Measurements from ENCODE around the gene CDK14. TPM values are rescaled to one million over a fixed set of nuclear protein-coding genes. Genes with fewer than 3 reads are reported as not detected.

CDK14 gene
- total RNA-seq, 1 experiment from 2014 or later: 23.6 TPM

DNA sequence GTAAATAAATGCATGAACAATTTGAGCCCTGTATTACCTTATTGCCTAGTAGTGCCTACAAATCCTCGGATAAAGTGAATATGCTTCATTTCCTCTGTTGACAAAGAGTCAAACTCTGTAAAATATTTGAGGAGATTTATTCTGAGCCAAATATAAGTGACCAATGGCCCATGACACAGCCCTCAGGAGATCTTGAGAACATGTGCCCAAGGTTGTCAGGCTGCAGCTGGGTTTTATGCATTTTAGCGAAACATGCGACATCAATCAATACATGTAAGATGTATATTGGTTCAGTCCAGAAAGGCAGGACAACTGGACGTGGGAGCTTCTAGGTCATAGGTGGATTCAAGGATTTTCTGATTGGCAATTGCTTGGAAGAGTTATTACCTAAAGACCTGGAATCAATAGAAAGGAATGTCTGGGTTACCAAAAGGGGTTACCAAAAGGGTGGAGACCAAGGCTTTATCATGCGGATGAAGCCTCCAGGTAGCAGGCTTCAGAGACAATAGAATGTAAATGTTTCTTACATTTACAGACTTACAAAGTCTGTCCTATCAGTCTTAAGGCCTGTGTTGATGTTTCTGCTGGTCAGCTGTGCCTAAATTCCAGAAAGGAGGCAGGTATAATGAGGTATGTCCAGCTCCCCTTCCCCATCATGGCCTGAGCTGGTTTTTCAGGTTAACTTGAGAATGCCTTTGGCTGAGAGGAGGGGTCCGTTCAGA is 448.0 kb downstream of the CDK14 start:
- no peak for DNase-seq (ENCODE audit: low read depth)

DNA sequence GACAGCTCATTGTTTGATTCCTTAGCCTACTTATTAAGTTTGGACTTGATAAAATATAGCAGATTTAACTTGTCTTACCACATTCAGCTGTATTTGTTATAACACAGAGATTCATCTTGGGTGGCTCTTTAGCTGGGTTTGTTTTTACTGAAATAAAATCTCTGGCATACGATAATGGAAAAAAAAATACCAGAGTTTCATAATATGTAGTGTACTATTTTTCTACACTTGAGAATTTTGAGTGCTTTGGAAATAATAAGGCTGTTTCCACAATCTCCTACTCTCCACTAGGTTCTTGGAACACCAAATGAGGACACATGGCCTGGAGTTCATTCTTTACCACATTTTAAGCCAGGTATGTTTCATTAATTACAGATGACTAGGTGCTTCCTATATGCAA is 449.5 kb downstream of the CDK14 start:
- no peak for DNase-seq (ENCODE audit: low read depth)

DNA sequence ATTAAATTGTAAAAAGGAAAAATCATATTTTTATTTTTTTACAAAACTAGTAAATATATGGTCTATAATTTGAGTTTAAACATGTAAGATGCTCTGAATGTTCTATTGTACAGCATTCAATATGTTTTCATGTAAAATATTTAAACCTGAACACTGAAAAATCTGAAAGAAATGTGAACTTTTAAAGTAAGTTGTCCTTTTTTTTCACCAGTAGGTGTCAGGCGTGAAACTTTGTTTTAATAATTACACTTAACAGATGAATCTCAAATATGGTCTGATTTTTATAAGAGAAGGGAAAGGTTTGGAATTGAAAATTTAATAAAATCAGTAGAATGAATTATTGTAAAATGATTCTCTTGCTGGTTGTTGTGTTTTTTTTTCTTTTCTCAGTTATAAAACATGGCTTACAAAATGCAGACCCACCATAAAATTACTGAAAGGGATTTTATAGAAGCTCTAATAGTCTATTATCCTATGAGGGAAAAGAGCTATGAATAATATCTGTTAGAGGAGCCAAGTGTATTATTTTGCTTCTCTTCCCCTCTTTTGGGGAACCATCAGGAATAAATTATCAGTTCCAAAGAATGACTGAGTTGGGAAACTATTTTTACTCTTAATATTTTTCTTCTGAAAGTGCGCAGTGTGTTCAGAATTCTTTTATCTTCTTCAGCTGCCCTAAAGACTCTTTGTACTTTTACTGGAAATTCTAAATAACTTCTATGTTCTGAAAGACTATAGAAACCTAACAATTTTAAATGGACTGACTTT is 450.4 kb downstream of the CDK14 start:
- DNase-seq (ENCODE audit: low read depth): peak; percentile 16

DNA sequence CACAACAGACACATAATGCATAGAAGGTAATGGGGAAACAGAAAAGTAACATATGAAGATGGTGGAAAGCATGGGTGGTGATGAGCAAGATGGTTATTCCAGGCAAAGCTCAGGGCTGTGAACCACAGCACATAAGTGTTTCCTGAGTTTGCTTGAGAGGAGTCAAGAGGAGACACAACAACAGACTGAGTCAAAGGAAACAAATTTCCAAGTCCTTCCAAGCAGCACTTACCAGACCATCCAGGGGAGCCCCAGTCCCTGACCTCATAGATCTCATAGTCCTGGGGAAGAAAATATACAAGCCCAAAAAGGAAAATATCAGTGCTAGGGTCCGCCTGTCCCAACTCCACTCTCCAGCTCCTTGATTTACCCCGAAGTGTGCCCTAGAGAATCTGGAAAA is 451.5 kb downstream of the CDK14 start:
- no peak for DNase-seq (ENCODE audit: low read depth)

- no peak for DNase-seq (ENCODE audit: low read depth)
Observed at GRCh38 chr7:91050677-91051076, 454.6 kb downstream of the CDK14 start.

- no peak for DNase-seq (ENCODE audit: low read depth)
Observed at GRCh38 chr7:91051966-91052365, 455.8 kb downstream of the CDK14 start.

- DNase-seq (ENCODE audit: low read depth): no peak
Observed at GRCh38 chr7:91054374-91054773, 458.3 kb downstream of the CDK14 start.

DNA sequence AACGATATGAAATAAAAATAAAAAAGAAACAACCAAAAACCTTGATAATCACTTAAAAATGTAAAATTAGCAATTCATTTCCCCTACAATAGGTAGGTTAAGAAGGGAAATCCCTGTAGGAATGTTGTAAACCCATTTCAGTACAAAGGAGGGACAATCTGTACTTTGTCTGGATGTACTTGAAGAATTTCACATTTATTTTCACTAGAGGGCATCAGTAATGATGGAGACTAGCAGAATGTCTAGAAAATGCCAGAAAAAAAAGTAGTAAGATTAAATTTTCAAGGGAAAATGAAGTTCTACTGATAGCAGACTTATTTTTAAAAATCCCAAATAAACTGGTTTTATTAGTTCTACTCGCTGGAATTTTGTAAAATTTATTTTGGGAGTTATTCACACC is 459.1 kb downstream of the CDK14 start:
- DNase-seq (ENCODE audit: low read depth): no peak

GRCh38 chr7:91062713-91063112 is 466.6 kb downstream of the CDK14 start:
- DNase-seq (ENCODE audit: low read depth): no peak

DNA sequence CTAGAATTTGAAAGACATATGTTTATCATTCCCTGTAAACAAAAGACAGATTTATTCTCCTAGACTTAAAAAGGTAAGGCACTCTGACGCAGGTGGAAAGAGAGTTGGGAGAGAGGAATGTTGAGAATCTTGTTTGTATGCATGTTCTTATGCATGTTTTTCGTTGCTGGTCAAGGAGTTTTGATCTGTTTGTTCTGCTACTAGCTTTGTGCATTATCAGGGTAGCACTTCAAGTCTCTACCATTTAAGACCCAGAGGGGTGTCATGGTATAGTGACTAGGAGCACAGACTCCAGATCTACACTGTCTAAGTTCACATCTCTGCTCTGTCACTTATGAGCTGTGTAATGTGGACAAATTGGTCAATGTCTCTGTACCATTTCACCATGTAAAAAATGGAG is 467.9 kb downstream of the CDK14 start:
- no peak for DNase-seq (ENCODE audit: low read depth)

- no peak for DNase-seq (ENCODE audit: low read depth)
Observed at GRCh38 chr7:91064938-91065337, 468.8 kb downstream of the CDK14 start.

DNA sequence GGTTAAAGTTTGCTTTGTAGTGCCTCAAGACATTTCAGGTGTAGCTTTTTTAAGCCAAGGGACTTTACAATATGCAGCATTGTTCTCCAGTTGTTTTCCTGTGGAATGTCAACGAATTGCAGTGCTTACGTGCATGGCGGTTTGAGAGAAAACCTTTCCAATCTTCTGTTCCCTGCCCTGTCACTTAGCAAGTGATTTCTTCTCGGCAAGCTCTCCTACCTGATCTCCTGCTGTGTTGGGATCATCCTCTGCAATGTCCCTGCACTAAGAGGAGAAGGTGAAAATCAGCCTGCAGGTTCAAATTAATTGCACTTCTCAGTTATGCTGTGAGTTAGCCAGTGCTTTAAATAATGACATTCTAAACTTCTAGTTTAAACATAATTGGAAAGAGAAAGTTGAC is 470.5 kb downstream of the CDK14 start:
- no peak for DNase-seq (ENCODE audit: low read depth)

GRCh38 chr7:91067242-91067641 is 471.1 kb downstream of the CDK14 start:
- no peak for DNase-seq (ENCODE audit: low read depth)

- no peak for DNase-seq (ENCODE audit: low read depth)
Observed at GRCh38 chr7:91068136-91068795, 472.1 kb downstream of the CDK14 start.

DNA sequence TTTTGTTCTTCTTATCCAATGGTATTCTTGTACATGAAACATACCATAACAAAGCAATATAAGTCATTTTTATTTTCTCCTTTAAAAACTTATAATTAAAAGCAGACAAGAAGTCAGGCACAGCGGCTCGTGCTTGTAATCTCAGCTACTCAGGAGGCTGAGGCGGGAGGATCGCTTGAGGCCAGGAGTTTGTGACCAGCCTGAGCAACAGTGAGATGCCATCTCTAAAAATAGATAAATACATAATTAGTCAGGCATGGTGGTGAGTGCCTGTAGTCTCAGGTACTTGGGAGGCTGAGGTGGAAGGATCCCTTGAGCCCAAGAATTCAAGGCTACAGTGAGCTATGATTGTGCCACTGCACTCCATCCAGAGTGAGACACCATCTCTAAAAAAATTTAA is 473.0 kb downstream of the CDK14 start:
- no peak for DNase-seq (ENCODE audit: low read depth)

- peak; percentile 57 for DNase-seq (ENCODE audit: low read depth)
Observed at GRCh38 chr7:91079487-91079886, 483.4 kb downstream of the CDK14 start.

DNA sequence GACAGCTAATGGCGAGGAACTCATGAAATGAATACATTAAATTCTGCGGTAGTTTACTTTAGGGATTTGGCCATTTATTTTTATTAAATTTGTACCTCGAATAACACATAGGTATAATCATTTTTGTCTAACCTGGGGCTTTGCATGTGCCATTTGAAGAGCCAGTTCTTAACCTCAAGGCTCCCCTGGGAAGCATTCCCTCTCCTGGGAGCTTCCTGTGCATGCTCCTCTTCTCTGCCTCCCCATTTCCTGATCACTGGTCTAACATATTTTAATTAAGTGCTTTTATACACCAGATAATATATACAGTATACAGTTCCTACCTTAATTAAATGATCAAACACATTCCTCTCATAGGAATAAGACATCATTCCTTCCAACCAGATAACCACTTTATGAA is 484.2 kb downstream of the CDK14 start:
- no peak for DNase-seq (ENCODE audit: low read depth)

DNA sequence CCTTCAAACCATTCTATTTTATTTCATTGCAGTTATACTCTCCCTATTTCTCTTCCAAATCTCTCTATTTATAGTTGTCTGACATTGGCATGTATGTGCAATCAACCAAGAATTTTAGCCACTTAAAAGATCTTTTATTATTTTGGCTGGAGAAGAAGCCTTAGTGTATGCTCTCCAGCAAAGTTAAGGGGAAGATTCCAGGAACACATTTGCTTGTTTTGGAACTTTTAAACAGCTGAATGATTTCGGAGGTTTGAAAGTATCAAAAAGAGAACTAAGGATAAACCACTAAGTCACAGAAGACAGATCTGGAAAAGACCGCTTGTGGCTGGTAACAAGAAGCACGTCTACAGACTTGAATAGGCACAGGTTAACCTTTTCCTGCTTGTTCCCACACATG is 485.9 kb downstream of the CDK14 start:
- peak; percentile 82 for DNase-seq (ENCODE audit: low read depth)

- DNase-seq (ENCODE audit: low read depth): peak; percentile 63
Observed at GRCh38 chr7:91082852-91083495, 486.9 kb downstream of the CDK14 start.

DNA sequence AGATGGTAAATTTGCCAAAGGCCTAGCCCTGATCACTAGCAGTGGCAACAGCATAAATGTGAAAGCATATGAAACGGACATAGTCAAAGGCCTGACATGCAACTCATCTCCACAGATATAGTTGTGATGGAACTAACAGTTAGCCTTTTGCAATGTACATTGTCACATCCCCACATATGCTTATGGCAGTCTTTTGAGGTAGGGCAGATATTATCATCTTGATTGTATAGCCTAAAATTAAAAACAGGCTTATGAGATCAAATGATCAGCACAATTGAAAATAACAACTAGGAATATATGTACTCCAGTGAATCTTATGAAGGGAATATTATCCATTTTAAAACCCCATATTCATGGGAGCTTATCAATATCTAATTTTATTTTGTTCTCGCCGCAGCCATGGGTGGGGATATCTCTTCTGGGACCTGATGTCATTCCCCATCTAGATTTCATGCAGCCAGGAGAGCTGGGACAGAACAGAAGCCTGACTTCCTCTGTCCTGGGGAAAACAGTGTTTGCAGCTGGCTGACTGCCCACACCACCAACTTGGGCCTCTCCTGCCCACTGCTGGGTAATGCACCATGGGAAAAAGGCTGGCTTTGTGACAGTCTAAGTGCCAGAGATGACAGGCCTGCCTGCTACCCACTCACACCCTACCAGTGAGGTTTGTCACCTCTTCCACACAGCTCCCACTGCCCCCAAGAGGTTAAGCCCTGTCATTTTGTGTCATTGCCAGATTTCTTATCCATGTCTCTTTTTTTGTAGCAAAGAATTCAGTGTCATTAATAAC is 487.9 kb downstream of the CDK14 start:
- peak; percentile 29 for DNase-seq (ENCODE audit: low read depth)

DNA sequence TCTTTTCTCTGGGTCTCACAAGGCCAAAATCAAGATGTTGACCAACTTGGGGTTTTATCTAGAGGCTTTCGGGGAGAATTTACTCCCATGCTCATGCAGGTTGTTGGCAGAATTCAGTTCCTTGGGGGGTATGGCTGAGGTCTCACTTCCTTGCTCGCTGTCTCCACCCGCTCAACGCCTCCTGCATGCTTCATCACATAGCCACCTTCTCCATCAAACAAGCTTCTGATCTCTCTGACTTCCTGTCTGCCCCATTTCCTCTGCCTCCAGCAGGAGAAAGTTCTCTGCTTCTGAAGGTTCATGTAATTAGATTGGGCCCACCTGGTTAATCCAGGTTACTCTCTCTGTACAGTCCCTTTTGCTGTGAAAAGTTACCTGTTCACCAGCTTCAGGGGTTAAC is 489.1 kb downstream of the CDK14 start:
- no peak for DNase-seq (ENCODE audit: low read depth)

Data from LHCN-M2 (cell line).